Uterus (tissue), 4 donors: Measurements from ENCODE around the gene ARID4B. TPM values are rescaled to one million over a fixed set of nuclear protein-coding genes. Genes with fewer than 3 reads are reported as not detected.

Experiments used
- DNase-seq, 2 donors: peaks; one replicate each; pipeline ENCODE4 v3.0.0-alpha.2; 2019 to 2020
- H3K27ac ChIP-seq, 2 donors: fragments of 200-600 bp; sonication (generic); 1 replicate in 1 of 2; 2 replicates in 1 of 2; pipeline ENCODE4 v1.5.1; 2016 to 2018
- H3K27me3 ChIP-seq, 2 donors: fragments of 200-600 bp; sonication (generic); one replicate each; pipeline ENCODE4 v1.5.1; 2018 to 2019; ENCODE audit warnings: control low read depth in 1 of 2
- H3K36me3 ChIP-seq, 2 donors: fragments of 200-600 bp; sonication (generic); one replicate each; pipeline ENCODE4 v1.5.1; 2019; ENCODE audit warnings: control low read depth in 1 of 2
- H3K4me1 ChIP-seq, 2 donors: fragments of 200-600 bp; sonication (generic); one replicate each; pipeline ENCODE4 v1.5.1; 2018 to 2019; ENCODE audit warnings: control low read depth in 1 of 2
- H3K4me3 ChIP-seq, 2 donors: fragments of 200-600 bp; sonication (generic); 1 replicate in 1 of 2; 2 replicates in 1 of 2; pipeline ENCODE4 v1.5.1; 2018 to 2019; ENCODE audit warnings: mild to moderate bottlenecking in 1 of 2
- H3K9me3 ChIP-seq, 2 donors: fragments of 200-600 bp; sonication (generic); one replicate each; pipeline ENCODE4 v1.5.1; 2019; ENCODE audit warnings: control low read depth in 1 of 2
- POLR2A ChIP-seq, 2 donors: fragments of 450-650 bp; IDR thresholded peaks; one replicate each; pipeline ENCODE4 v1.6.1; 2016; ENCODE audit warnings: antibody characterized with exemption in 2 of 2, mild to moderate bottlenecking in 1 of 2, moderate library complexity in 1 of 2
- intact Hi-C: fragments of 100-400 bp; cut with DNase I; formaldehyde crosslinking; loops from one replicate; pipeline ENCODE4 v1.15.1; 2023; ENCODE audit warnings: low total_unique reads
- total RNA-seq, 4 donors: library from RNA; depleted of rRNA in 3 of 4; stranded (reverse); fragments of >200 nt in 3 of 4; gene quantifications; one replicate each; pipeline versions ENCODE4 v1.1.0 to v1.2.4, GENCODE V29; 2014 to 2023
- TF ChIP-seq, protein P1 (sequence below), 4 experiments: fragments of 200-600 bp in 2 of 4; fragments of 450-650 bp in 2 of 4; sonication (generic) in 2 of 4; IDR thresholded peaks; one replicate each; pipeline ENCODE4 v1.5.1; 2016 to 2019; ENCODE audit warnings: antibody characterized with exemption in 4 of 4, mild to moderate bottlenecking in 2 of 4, moderate library complexity in 1 of 4
- donor health status: DM: yes; HTN: yes; CAD: no.

ARID4B gene
- total RNA-seq, 4 donors from 2014 or later = 21.0 to 69.4 (median 50.4) TPM

DNA sequence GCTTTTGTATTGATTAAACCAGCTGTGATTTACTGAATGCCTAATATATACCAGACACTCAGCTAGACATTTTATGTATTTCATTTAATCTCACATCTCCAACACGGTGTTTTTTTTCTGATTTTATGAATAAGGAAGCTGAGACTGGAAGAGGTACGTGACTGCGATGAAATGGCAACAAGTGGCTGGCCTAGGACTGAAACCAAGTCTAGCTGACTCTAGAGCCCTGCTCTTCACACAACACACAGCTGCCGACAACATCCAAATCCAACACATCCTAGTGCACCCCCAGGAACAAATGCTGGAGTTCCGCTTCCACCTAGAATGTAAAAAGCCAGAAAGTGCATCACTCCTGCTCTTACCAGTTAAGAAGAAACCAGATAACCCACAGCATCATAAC lies 188.7 kb downstream of the ARID4B start:
- H3K4me1 ChIP-seq = no peaks in the 10 kb centered on the region
- intact Hi-C loops = no loop called here
- no peaks in the 10 kb centered on the region for H3K27me3 ChIP-seq
- no peak for TF ChIP-seq POLR2A (IDR thresholded peaks at IDR 0.05)
- TF ChIP-seq, protein P1, sequence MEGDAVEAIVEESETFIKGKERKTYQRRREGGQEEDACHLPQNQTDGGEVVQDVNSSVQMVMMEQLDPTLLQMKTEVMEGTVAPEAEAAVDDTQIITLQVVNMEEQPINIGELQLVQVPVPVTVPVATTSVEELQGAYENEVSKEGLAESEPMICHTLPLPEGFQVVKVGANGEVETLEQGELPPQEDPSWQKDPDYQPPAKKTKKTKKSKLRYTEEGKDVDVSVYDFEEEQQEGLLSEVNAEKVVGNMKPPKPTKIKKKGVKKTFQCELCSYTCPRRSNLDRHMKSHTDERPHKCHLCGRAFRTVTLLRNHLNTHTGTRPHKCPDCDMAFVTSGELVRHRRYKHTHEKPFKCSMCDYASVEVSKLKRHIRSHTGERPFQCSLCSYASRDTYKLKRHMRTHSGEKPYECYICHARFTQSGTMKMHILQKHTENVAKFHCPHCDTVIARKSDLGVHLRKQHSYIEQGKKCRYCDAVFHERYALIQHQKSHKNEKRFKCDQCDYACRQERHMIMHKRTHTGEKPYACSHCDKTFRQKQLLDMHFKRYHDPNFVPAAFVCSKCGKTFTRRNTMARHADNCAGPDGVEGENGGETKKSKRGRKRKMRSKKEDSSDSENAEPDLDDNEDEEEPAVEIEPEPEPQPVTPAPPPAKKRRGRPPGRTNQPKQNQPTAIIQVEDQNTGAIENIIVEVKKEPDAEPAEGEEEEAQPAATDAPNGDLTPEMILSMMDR (IDR thresholded peaks at IDR 0.05) = no peak
- no peaks in the 10 kb centered on the region for H3K9me3 ChIP-seq
- H3K36me3 ChIP-seq = no peaks in the 10 kb centered on the region
- H3K27ac ChIP-seq = no peak overlapping the region
- no peak overlapping the region for H3K4me3 ChIP-seq
- no peak for DNase-seq

DNA sequence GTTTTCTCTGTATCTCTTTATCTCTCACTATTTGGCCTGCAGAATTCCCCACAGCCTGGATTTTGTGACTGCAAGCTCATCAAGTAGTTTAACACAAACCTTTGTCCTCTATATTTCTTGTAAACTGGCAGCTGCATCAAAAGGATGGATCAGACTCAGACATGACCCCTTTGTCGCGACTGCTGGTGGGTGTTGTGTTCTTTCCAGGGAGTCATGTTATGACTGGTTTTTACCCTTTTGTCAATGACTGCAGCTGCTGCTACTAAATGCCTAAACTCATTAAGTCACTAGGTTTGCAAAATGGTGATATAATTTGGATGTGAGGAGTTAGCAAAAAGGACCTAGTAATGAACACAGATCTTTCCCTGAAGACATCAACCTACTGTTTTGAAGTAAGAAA lies 189.2 kb downstream of the ARID4B start:
- intact Hi-C loops = no loop called here
- H3K36me3 ChIP-seq = no peaks in the 10 kb centered on the region

DNA sequence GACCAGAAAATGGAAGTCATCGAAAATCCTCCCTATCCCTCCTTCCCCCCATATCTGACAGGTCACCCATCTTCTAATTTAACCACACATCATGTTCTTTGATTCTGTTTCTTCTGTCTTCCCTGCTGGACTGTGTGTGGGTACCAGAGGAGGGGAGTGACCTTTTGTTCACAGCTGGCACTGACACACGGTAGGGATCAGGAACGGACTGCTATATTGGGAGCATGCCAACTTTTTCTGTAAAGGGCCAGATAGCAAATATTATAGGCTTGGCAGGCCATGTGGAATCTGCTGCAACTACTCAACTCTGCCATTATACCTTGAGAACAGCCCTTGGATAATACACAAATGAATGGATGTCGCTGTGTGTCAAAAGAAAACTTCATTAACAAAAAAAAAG lies 191.9 kb downstream of the ARID4B start:
- H3K4me1 ChIP-seq = no peaks in the 10 kb centered on the region
- no peaks in the 10 kb centered on the region for H3K27me3 ChIP-seq
- no peaks in the 10 kb centered on the region for H3K36me3 ChIP-seq
- no peak for TF ChIP-seq POLR2A (IDR thresholded peaks at IDR 0.05)
- TF ChIP-seq, protein P1 (IDR thresholded peaks at IDR 0.05) = no peak
- intact Hi-C loops = no loop called here
- no peak overlapping the region for H3K27ac ChIP-seq
- DNase-seq = no peak
- H3K4me3 ChIP-seq = no peak overlapping the region
- H3K9me3 ChIP-seq = no peaks in the 10 kb centered on the region

More for the DNA sequence above, 189.2 kb downstream of the ARID4B start:
- Histone ChIP-seq H3K4me1 (no peaks in the 10 kb centered on the region), H3K27me3 (no peaks in the 10 kb centered on the region), H3K4me3 (no peak overlapping the region), H3K9me3 (no peaks in the 10 kb centered on the region), H3K27ac (no peak overlapping the region)
- no peak for TF ChIP-seq POLR2A (IDR thresholded peaks at IDR 0.05)
- TF ChIP-seq, protein P1 (IDR thresholded peaks at IDR 0.05) = no peak
- DNase-seq = no peak

DNA sequence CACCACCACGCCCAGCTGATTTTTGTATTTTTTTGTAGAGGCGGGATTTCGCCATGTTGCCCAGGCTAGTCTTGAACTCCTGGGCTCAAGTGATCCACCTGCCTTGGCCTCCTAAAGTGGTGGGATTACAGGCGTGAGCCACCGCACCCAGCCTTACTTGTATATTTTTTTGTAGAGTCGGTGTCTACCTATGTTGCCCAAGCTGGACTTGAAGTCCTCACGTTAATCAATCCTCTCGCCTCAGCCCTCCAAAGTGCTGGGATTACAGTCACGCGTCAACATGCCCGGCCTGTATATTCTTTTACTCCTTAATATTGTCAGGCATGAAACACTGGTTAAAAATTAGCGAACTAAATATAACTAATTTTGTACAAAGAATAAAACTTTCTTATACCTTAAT lies 193.8 kb downstream of the ARID4B start:
- H3K4me1 ChIP-seq = no peaks in the 10 kb centered on the region
- TF ChIP-seq POLR2A (IDR thresholded peaks at IDR 0.05) = no peak
- TF ChIP-seq, protein P1 (IDR thresholded peaks at IDR 0.05) = no peak
- intact Hi-C loops = no loop called here
- no peak overlapping the region for H3K27ac ChIP-seq
- H3K9me3 ChIP-seq = no peaks in the 10 kb centered on the region
- no peaks in the 10 kb centered on the region for H3K36me3 ChIP-seq
- no peak for DNase-seq
- H3K4me3 ChIP-seq = no peak overlapping the region
- H3K27me3 ChIP-seq = no peaks in the 10 kb centered on the region

DNA sequence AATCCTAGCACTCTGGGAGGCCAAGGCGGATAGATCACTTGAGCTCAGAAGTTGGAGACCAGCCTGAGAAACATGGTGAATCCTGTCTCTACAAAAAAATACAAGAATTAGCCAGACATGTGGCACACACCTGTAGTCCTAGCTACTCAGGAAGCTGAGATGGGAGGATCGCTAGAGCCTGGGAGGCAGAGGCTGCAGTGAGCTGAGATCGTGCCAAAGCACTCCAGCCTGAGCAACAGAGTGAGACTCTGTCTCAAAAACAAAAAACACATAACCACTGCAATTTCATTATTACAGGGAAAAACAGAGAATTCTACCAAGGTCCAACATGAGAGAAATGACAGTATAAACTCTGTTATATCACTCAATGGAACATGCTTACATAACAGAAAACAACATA lies 194.9 kb downstream of the ARID4B start:
- H3K27ac ChIP-seq = no peak overlapping the region
- no peaks in the 10 kb centered on the region for H3K4me1 ChIP-seq
- no peaks in the 10 kb centered on the region for H3K9me3 ChIP-seq
- no peaks in the 10 kb centered on the region for H3K27me3 ChIP-seq
- intact Hi-C loops = no loop called here
- TF ChIP-seq POLR2A (IDR thresholded peaks at IDR 0.05) = no peak
- TF ChIP-seq, protein P1 (IDR thresholded peaks at IDR 0.05) = no peak
- H3K36me3 ChIP-seq = no peaks in the 10 kb centered on the region
- no peak for DNase-seq
- no peak overlapping the region for H3K4me3 ChIP-seq
